Activated CD8-positive, alpha-beta T cell treated with anti-CD3 and anti-CD28 coated beads for 36 hours (primary cell): ENCODE measurements around the gene GAS2L3. TPM values are rescaled to one million over a fixed set of nuclear protein-coding genes. Genes with fewer than 3 reads are reported as not detected.

Experiments
- ATAC-seq: fragments of 200-7000 bp; cut with Tn5 transposase; one replicate; pipeline ENCODE4 v1.10.0; 2021; ENCODE audit warnings: mild to moderate bottlenecking, moderate library complexity
- CTCF ChIA-PET: fragments of 350-600 bp; sonication (Branson Sonifier 250); formaldehyde crosslinking; loops from one replicate; lab custom pipeline; 2021; ENCODE audit warnings: antibody characterized with exemption; lab: Charles Lee
- POLR2A ChIA-PET: fragments of 350-600 bp; sonication (Branson Sonifier 250); formaldehyde crosslinking; loops from one replicate; lab custom pipeline; 2021; ENCODE audit warnings: antibody characterized with exemption; lab: Charles Lee
- DNase-seq: peaks from one replicate; pipeline ENCODE4 v3.0.0-alpha.2; 2020
- H3K27ac Mint-ChIP-seq: one replicate; pipeline ENCODE4 v1.8.0; 2021; ENCODE audit warnings: mild to moderate bottlenecking, mixed read lengths
- H3K27me3 Mint-ChIP-seq: one replicate; pipeline ENCODE4 v1.8.0; 2021; ENCODE audit warnings: mixed read lengths
- H3K36me3 Mint-ChIP-seq: one replicate; pipeline ENCODE4 v1.8.0; 2021; ENCODE audit warnings: low read depth, mixed read lengths
- H3K4me1 Mint-ChIP-seq: one replicate; pipeline ENCODE4 v1.8.0; 2021; ENCODE audit warnings: low read depth, mixed read lengths
- H3K4me3 Mint-ChIP-seq: one replicate; pipeline ENCODE4 v1.8.0; 2021; ENCODE audit warnings: mild to moderate bottlenecking, moderate library complexity, mixed read lengths
- H3K9me3 Mint-ChIP-seq: one replicate; pipeline ENCODE4 v1.8.0; 2021; ENCODE audit warnings: mixed read lengths
- CTCF ChIP-seq: fragments of 200-600 bp; IDR thresholded peaks from one replicate; pipeline ENCODE4 v1.8.0; 2022; ENCODE audit warnings: antibody characterized with exemption, mild to moderate bottlenecking
- intact Hi-C: fragments of 100-400 bp; cut with micrococcal nuclease; formaldehyde crosslinking; loops from one replicate; pipeline ENCODE4 v1.10.0; 2022
- total RNA-seq, 2 experiments: library from RNA; stranded (reverse); gene quantifications; one replicate each; pipeline ENCODE4 v1.2.3, GENCODE V29; 2021

The GAS2L3 gene
- total RNA-seq, 2 experiments from 2014 or later = 1.3 to 2.1 TPM

GRCh38 chr12:100656141-100656540, 82.7 kb downstream of the GAS2L3 start:
- CTCF ChIA-PET = no interaction called here
- H3K4me3 Mint-ChIP-seq = no peak overlapping the region

GRCh38 chr12:100656856-100657255, 83.4 kb downstream of the GAS2L3 start:
- DNase-seq (no peak), ATAC-seq (no peak)
- Mint-ChIP-seq H3K4me1 (no peaks in the 10 kb centered on the region), H3K27me3 (peaks cover 8% of the 10 kb centered on the region), H3K4me3 (no peak overlapping the region), H3K36me3 (no peaks in the 10 kb centered on the region), H3K9me3 (peaks cover 4% of the 10 kb centered on the region), H3K27ac (no peak overlapping the region)
- intact Hi-C loops = no loop called here
- TF ChIP-seq CTCF = no peak
- ChIA-PET POLR2A (no interaction called here), CTCF (interaction anchor here (0.8 kb wide), 1 partner anchor 13 kb away, joined by 3 read pairs; no protein-coding TSS in a partner anchor)

More at GRCh38 chr12:100656141-100656540, 82.7 kb downstream of the GAS2L3 start:
- POLR2A ChIA-PET = no interaction called here
- DNase-seq (no peak), ATAC-seq (no peak)
- Mint-ChIP-seq H3K36me3 (no peaks in the 10 kb centered on the region), H3K27me3 (peaks cover 8% of the 10 kb centered on the region), H3K27ac (no peak overlapping the region), H3K4me1 (no peaks in the 10 kb centered on the region), H3K9me3 (peaks cover 4% of the 10 kb centered on the region)
- intact Hi-C loops = no loop called here
- no peak for TF ChIP-seq CTCF

DNA sequence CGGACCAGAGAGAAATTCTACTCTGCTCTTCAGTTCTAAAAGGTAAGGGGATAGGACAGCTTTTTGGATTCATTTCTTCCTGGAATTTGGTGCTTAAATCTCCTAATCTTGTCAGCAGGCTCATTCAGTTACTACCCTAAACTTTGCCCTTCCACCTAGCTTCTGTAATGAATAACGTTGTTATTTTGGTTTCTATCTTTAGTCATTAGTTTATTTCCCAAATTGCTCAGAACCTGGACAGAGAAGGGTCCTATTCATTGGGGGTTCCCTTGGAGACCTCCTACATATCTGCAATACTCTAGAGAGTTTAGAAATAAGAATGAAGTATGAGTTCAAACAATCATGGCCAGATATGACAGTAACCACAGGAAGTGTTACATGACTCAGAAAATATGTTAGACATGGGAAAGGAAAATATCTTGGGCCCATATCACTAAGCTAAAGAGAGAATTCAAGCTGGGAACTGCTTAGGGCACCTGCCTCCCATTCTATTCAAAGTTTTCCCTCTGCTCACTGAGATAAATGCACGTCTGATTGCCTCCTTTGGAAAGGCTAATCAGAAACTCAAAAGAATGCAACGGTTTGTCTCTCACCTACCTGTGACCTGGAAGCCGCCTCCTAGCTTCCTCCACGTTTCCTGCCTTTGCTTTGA, 87.9 kb downstream of the GAS2L3 start:
- H3K27ac Mint-ChIP-seq = no peak overlapping the region
- no peak for TF ChIP-seq CTCF
- intact Hi-C loops = no loop called here

DNA sequence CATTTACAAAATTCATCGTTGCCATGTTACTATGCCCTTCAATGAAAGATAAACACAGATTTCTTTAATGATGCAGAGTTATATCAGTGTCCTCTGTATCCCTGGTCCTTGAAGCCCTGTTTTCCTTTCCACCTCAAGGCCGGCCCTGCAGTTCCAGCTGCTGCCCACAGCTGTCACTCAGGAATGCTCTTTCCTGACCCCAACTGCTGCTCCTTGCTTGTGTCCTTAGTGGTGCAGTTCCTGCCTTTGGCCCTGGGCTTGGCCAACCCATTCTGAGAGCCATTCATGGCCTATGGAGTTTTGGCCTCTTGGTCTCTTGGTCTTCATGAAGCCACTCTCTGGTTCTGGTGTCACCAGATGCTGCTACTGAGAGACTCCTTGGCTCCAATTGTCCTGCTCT, 93.1 kb downstream of the GAS2L3 start:
- H3K9me3 Mint-ChIP-seq = no peaks in the 10 kb centered on the region

More for the DNA sequence above, 87.9 kb downstream of the GAS2L3 start:
- ChIA-PET CTCF (interaction anchor here (2.1 kb wide), 1 partner anchor 10 kb away, joined by 9 read pairs; no protein-coding TSS in a partner anchor), POLR2A (no interaction called here)
- H3K9me3 Mint-ChIP-seq = peaks cover 4% of the 10 kb centered on the region
- no peaks in the 10 kb centered on the region for H3K36me3 Mint-ChIP-seq
- ATAC-seq (no peak), DNase-seq (no peak)
- no peak overlapping the region for H3K4me3 Mint-ChIP-seq
- H3K4me1 Mint-ChIP-seq = no peaks in the 10 kb centered on the region
- peaks cover 1% of the 10 kb centered on the region for H3K27me3 Mint-ChIP-seq

More for the DNA sequence above, 93.1 kb downstream of the GAS2L3 start:
- Mint-ChIP-seq H3K4me1 (no peaks in the 10 kb centered on the region), H3K27me3 (peaks cover 1% of the 10 kb centered on the region), H3K36me3 (no peaks in the 10 kb centered on the region), H3K4me3 (no peak overlapping the region), H3K27ac (no peak overlapping the region)
- ATAC-seq (no peak), DNase-seq (no peak)
- no peak for TF ChIP-seq CTCF
- ChIA-PET CTCF (no interaction called here), POLR2A (no interaction called here)
- intact Hi-C loops = no loop called here
